ENCODE measurements around the gene GMDS.

Gene GMDS

GRCh38 chr6:1609041-1609647 is 636.3 kb downstream of the GMDS start:
- DNase-seq (ENCODE audit: low spot score), result peak; percentile 52
- TF ChIP-seq CTCF (IDR thresholded peaks at IDR 0.05; ENCODE audit: extremely low read depth, missing control alignments), result no peak

- DNase-seq (ENCODE audit: low spot score), result peak; percentile 45
- TF ChIP-seq CTCF (IDR thresholded peaks at IDR 0.05; ENCODE audit: extremely low read depth, missing control alignments), result no peak
Observed at GRCh38 chr6:1608222-1609040, 637.0 kb downstream of the GMDS start.

GRCh38 chr6:1607516-1608221 is 637.7 kb downstream of the GMDS start:
- peak; percentile 40 for DNase-seq (ENCODE audit: low spot score)
- TF ChIP-seq CTCF (IDR thresholded peaks at IDR 0.05; ENCODE audit: extremely low read depth, missing control alignments), result no peak

GRCh38 chr6:1606780-1607515 is 638.5 kb downstream of the GMDS start:
- no peak for TF ChIP-seq CTCF (IDR thresholded peaks at IDR 0.05; ENCODE audit: extremely low read depth, missing control alignments)
- peak; percentile 35 for DNase-seq (ENCODE audit: low spot score)

GRCh38 chr6:1605893-1606779 is 639.3 kb downstream of the GMDS start:
- peak; percentile 38 for DNase-seq (ENCODE audit: low spot score)

More at GRCh38 chr6:1605893-1606779, 639.3 kb downstream of the GMDS start:
- no peak for TF ChIP-seq CTCF (IDR thresholded peaks at IDR 0.05; ENCODE audit: extremely low read depth, missing control alignments)

All from GM20000 (cell line).